ENCODE measurements around the gene PLPP3. TPM values are rescaled to one million over a fixed set of nuclear protein-coding genes. Genes with fewer than 3 reads are reported as not detected.

PLPP3 gene
- total and polyA plus RNA-seq, 12 donors = 16.2 to 136 (median 77.8) TPM

GRCh38 chr1:56453417-56454078, 125.8 kb downstream of the PLPP3 start:
- H3K27me3 ChIP-seq = no peaks in the 10 kb centered on the region
- no peaks in the 10 kb centered on the region for H3K9me3 ChIP-seq
- peak overlapping the region in 1 of 10 donors; percentile 24 for H3K27ac ChIP-seq
- no peak for ATAC-seq
- no peak for DNase-seq
- TF ChIP-seq, protein P1, sequence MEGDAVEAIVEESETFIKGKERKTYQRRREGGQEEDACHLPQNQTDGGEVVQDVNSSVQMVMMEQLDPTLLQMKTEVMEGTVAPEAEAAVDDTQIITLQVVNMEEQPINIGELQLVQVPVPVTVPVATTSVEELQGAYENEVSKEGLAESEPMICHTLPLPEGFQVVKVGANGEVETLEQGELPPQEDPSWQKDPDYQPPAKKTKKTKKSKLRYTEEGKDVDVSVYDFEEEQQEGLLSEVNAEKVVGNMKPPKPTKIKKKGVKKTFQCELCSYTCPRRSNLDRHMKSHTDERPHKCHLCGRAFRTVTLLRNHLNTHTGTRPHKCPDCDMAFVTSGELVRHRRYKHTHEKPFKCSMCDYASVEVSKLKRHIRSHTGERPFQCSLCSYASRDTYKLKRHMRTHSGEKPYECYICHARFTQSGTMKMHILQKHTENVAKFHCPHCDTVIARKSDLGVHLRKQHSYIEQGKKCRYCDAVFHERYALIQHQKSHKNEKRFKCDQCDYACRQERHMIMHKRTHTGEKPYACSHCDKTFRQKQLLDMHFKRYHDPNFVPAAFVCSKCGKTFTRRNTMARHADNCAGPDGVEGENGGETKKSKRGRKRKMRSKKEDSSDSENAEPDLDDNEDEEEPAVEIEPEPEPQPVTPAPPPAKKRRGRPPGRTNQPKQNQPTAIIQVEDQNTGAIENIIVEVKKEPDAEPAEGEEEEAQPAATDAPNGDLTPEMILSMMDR (IDR thresholded peaks at IDR 0.05) = no peak
- intact Hi-C loops (cut with DNase I) = no loop called here
- 68 to 73% methylated on average over 10 of the region's 10 CpGs for WGBS, 2 donors
- no peaks in the 10 kb centered on the region for H3K36me3 ChIP-seq
- no peak overlapping the region for H3K4me3 ChIP-seq
- H3K4me1 ChIP-seq = peaks cover 5 to 57% (median 37%) of the 10 kb centered on the region in 9 donors

- Histone ChIP-seq H3K9me3 (no peaks in the 10 kb centered on the region), H3K27ac (peak overlapping the region in 4 of 10 donors; percentile 13 to 33 (median 24)), H3K36me3 (no peaks in the 10 kb centered on the region), H3K4me1 (peaks cover 5 to 62% (median 42%) of the 10 kb centered on the region in 9 donors), H3K4me3 (no peak overlapping the region), H3K27me3 (no peaks in the 10 kb centered on the region)
- 41 to 47% methylated on average over 4 of the region's 4 CpGs for WGBS, 2 donors
- TF ChIP-seq, protein P1 (IDR thresholded peaks at IDR 0.05) = no peak
- intact Hi-C loops (cut with DNase I) = no loop called here
- ATAC-seq = peak in 3 of 8 donors; percentile 10 to 56 (median 34)
- DNase-seq = no peak
These were observed 126.3 kb downstream of the PLPP3 start for GRCh38 chr1:56453016-56453415.

- no peaks in the 10 kb centered on the region for H3K9me3 ChIP-seq
- ATAC-seq = peak in 6 of 8 donors; percentile 13 to 68 (median 45)
These were observed 127.0 kb downstream of the PLPP3 start for GRCh38 chr1:56452027-56453011.

GRCh38 chr1:56451491-56451890, 127.9 kb downstream of the PLPP3 start:
- peak overlapping the region in 2 of 10 donors; percentile 13 to 34 for H3K27ac ChIP-seq
- H3K27me3 ChIP-seq = no peaks in the 10 kb centered on the region
- intact Hi-C loops (cut with DNase I) = no loop called here
- peaks cover 16 to 67% (median 52%) of the 10 kb centered on the region in 9 donors for H3K4me1 ChIP-seq
- ATAC-seq (no peak), DNase-seq (no peak)
- no peaks in the 10 kb centered on the region for H3K36me3 ChIP-seq
- no peak overlapping the region for H3K4me3 ChIP-seq
- 95 to 98% methylated on average over 5 of the region's 5 CpGs for WGBS, 2 donors
- H3K9me3 ChIP-seq = no peaks in the 10 kb centered on the region
- TF ChIP-seq, protein P1 (IDR thresholded peaks at IDR 0.05) = no peak

More at GRCh38 chr1:56452027-56453011, 127.0 kb downstream of the PLPP3 start:
- H3K4me3 ChIP-seq = no peak overlapping the region
- WGBS, 2 donors = 55 to 67% methylated on average over 3 of the region's 3 CpGs
- no peaks in the 10 kb centered on the region for H3K36me3 ChIP-seq
- DNase-seq = no peak
- intact Hi-C loops (cut with DNase I) = no loop called here
- H3K27me3 ChIP-seq = no peaks in the 10 kb centered on the region
- H3K4me1 ChIP-seq = peaks cover 10 to 66% (median 48%) of the 10 kb centered on the region in 9 donors
- TF ChIP-seq, protein P1 (IDR thresholded peaks at IDR 0.05) = no peak
- H3K27ac ChIP-seq = peak overlapping the region in 6 of 10 donors; percentile 13 to 41 (median 30)
